Pulmonary artery endothelial cell (primary cell): ENCODE measurements around the gene POSTN. TPM values are rescaled to one million over a fixed set of nuclear protein-coding genes. Genes with fewer than 3 reads are reported as not detected.
A peak's percentile ranks its signal among the peaks of the same experiment; 100 is the strongest.
"Not testable (repeated sequence)": the region's sequence is repeated elsewhere in the genome, so short reads cannot be mapped to it uniquely, and the experiment has no call there.

Experiments used
- DNase-seq: peaks from one replicate; pipeline ENCODE4 v3.0.0-alpha.2; 2011; ENCODE audit warnings: low read depth, low spot score
- total RNA-seq: library from RNA; depleted of rRNA; stranded (reverse); fragments of >200 nt; gene quantifications from 2 replicates; pipeline ENCODE4 v1.2.3, GENCODE V29; 2014

The POSTN gene
- total RNA-seq, 1 donor from 2014 or later, result 281 TPM

GRCh38 chr13:37596805-37597204 is 1.8 kb downstream of the POSTN start:
- no peak for DNase-seq

- DNase-seq, result peak; percentile 17
Measured at GRCh38 chr13:37595162-37595561, 3.4 kb downstream of the POSTN start.

- no peak for DNase-seq
Measured at GRCh38 chr13:37594550-37594949, 4.0 kb downstream of the POSTN start.

GRCh38 chr13:37589381-37589780 is 9.2 kb downstream of the POSTN start:
- DNase-seq, result not testable (repeated sequence)

- no peak for DNase-seq
Measured at GRCh38 chr13:37587236-37587635, 11.3 kb downstream of the POSTN start.

- DNase-seq, result no peak
Measured at GRCh38 chr13:37586164-37586563, 12.4 kb downstream of the POSTN start.

- DNase-seq, result no peak
Measured at GRCh38 chr13:37585541-37585940, 13.0 kb downstream of the POSTN start.

- DNase-seq, result no peak
Measured at GRCh38 chr13:37576601-37577000, 22.0 kb downstream of the POSTN start.

GRCh38 chr13:37565425-37565824 is 33.1 kb downstream of the POSTN start:
- no peak for DNase-seq

GRCh38 chr13:37561031-37561430 is 37.5 kb downstream of the POSTN start:
- no peak for DNase-seq

- DNase-seq, result no peak
Measured at GRCh38 chr13:37560526-37560925, 38.0 kb downstream of the POSTN start.

- not testable (repeated sequence) for DNase-seq
Measured at GRCh38 chr13:37558766-37559165, 39.8 kb downstream of the POSTN start.

GRCh38 chr13:37546087-37546486 is 52.5 kb downstream of the POSTN start:
- no peak for DNase-seq

GRCh38 chr13:37544995-37545394 is 53.6 kb downstream of the POSTN start:
- no peak for DNase-seq

GRCh38 chr13:37539976-37540605 is 58.5 kb downstream of the POSTN start:
- DNase-seq, result no peak

- no peak for DNase-seq
Measured at GRCh38 chr13:37539170-37539569, 59.4 kb downstream of the POSTN start.

- DNase-seq, result no peak
Measured at GRCh38 chr13:37535501-37535900, 63.1 kb downstream of the POSTN start.

GRCh38 chr13:37534676-37535075 is 63.9 kb downstream of the POSTN start:
- DNase-seq, result no peak

GRCh38 chr13:37534181-37534580 is 64.4 kb downstream of the POSTN start:
- no peak for DNase-seq

GRCh38 chr13:37531049-37531448 is 67.5 kb downstream of the POSTN start:
- DNase-seq, result no peak

- no peak for DNase-seq
Measured at GRCh38 chr13:37529751-37530385, 68.7 kb downstream of the POSTN start.

GRCh38 chr13:37526710-37527473 is 71.7 kb downstream of the POSTN start:
- no peak for DNase-seq

- no peak for DNase-seq
Measured at GRCh38 chr13:37515226-37515625, 83.3 kb downstream of the POSTN start.
